Lower leg skin (tissue), 3 donors: ENCODE data around the gene SETD3.

Experiments used
- POLR2A ChIP-seq, 2 donors: fragments of 450-650 bp; IDR thresholded peaks; one replicate each; pipeline ENCODE4 v1.6.1; 2016 to 2017; ENCODE audit warnings: antibody characterized with exemption in 2 of 2, mild to moderate bottlenecking in 1 of 2, moderate library complexity in 1 of 2
- TF ChIP-seq, protein P1 (sequence below), 3 donors: fragments of 450-650 bp; IDR thresholded peaks; one replicate each; pipeline ENCODE4 v1.5.1; 2016; ENCODE audit warnings: antibody characterized with exemption in 3 of 3, mild to moderate bottlenecking in 3 of 3, moderate library complexity in 2 of 3

DNA sequence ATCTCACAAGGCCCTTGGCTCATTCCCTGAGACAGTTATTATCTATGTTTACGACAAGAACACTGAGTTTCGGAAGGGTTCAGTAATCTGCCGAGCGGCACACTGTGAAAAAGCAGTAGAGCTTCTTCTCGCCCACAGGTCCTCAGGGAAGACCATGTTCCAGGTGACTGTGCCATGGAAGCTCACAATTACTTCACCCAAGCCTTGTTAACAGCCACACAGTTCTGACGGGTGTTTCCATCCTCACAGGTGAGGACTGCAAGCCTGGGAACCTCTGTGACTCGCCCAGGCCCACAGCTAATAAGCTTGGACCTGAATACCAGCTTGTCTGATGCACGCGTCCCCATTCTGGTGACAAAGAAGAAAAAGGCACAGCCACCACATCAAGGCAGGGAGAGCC, 15.4 kb downstream of the SETD3 start:
- TF ChIP-seq, protein P1, sequence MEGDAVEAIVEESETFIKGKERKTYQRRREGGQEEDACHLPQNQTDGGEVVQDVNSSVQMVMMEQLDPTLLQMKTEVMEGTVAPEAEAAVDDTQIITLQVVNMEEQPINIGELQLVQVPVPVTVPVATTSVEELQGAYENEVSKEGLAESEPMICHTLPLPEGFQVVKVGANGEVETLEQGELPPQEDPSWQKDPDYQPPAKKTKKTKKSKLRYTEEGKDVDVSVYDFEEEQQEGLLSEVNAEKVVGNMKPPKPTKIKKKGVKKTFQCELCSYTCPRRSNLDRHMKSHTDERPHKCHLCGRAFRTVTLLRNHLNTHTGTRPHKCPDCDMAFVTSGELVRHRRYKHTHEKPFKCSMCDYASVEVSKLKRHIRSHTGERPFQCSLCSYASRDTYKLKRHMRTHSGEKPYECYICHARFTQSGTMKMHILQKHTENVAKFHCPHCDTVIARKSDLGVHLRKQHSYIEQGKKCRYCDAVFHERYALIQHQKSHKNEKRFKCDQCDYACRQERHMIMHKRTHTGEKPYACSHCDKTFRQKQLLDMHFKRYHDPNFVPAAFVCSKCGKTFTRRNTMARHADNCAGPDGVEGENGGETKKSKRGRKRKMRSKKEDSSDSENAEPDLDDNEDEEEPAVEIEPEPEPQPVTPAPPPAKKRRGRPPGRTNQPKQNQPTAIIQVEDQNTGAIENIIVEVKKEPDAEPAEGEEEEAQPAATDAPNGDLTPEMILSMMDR (IDR thresholded peaks at IDR 0.05), result no peak
- TF ChIP-seq POLR2A (IDR thresholded peaks at IDR 0.05), result no peak
